RWPE1 (cell line): ENCODE results near the gene TESK2.
"Not testable (repeated sequence)": the region's sequence is repeated elsewhere in the genome, so short reads cannot be mapped to it uniquely, and the experiment has no call there.

Experiments used
- CTCF ChIA-PET: fragments of 350-600 bp; sonication (Branson Sonifier 250); formaldehyde crosslinking; extraction: SDS; loops from one replicate; lab custom pipeline; 2021; lab: Yijun Ruan, JAX
- POLR2A ChIA-PET: fragments of 400-600 bp; formaldehyde crosslinking; extraction: SDS; loops from one replicate; lab custom pipeline; 2020; ENCODE audit warnings: antibody characterized with exemption; ENCODE audit not compliant: low non-redundant PET; lab: Yijun Ruan, JAX
- DNase-seq: peaks from one replicate; pipeline ENCODE4 v3.0.0; 2012; ENCODE audit warnings: low spot score
- H3K27ac ChIP-seq: fragments of 450-650 bp; 2 replicates; pipeline ENCODE4 v1.5.1; 2017
- TF ChIP-seq, protein P1 (sequence below): fragments of 450-650 bp; conservative IDR thresholded peaks from 2 replicates; pipeline ENCODE4 v1.5.1; 2017; ENCODE audit warnings: low read depth, mild to moderate bottlenecking

The TESK2 gene

DNA sequence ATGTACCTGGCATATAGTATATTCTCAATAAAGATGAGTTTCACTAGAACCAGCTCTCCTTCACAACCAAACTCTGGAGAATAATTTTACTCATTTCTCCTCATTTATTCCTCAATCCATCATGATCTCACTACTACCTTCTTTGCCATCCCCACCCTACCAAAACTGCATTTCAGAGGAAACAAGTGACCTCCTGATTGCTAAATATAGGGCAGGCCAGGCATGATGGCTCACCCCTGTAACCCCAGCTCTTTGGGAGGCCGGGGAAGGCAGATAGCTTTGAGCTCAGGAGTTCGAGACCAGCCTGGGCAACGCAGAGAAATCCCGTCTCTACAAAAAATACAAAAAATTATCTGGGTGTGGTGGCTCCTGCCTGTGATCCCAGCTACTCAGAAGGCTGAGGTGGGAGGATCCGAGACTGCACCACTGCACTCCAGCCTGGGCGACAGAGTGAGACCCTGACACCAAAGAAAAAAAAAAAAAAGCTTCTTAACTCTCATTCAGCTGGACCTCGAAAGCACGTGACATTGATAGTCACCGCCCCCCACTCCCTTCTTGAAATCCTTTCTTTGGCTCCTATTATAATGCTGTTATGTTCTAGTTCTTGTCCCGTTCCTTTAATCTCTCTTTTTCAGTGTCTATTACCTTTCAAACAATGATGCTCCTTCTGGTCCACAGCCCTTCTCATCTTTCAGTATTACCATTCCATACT is 2.1 kb downstream of the TESK2 start:
- DNase-seq: no peak
- TF ChIP-seq, protein P1, sequence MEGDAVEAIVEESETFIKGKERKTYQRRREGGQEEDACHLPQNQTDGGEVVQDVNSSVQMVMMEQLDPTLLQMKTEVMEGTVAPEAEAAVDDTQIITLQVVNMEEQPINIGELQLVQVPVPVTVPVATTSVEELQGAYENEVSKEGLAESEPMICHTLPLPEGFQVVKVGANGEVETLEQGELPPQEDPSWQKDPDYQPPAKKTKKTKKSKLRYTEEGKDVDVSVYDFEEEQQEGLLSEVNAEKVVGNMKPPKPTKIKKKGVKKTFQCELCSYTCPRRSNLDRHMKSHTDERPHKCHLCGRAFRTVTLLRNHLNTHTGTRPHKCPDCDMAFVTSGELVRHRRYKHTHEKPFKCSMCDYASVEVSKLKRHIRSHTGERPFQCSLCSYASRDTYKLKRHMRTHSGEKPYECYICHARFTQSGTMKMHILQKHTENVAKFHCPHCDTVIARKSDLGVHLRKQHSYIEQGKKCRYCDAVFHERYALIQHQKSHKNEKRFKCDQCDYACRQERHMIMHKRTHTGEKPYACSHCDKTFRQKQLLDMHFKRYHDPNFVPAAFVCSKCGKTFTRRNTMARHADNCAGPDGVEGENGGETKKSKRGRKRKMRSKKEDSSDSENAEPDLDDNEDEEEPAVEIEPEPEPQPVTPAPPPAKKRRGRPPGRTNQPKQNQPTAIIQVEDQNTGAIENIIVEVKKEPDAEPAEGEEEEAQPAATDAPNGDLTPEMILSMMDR: no peak
- no peak overlapping the region for H3K27ac ChIP-seq
- CTCF ChIA-PET: interaction anchor here (0.6 kb wide), 1 partner anchor 128 kb away, joined by 4 read pairs; no protein-coding TSS in a partner anchor
- POLR2A ChIA-PET: no interaction called here

GRCh38 chr1:45485949-45486348 is 5.0 kb downstream of the TESK2 start:
- ChIA-PET CTCF (no interaction called here), POLR2A (no interaction called here)
- no peak overlapping the region for H3K27ac ChIP-seq
- TF ChIP-seq, protein P1: no peak
- DNase-seq: no peak

DNA sequence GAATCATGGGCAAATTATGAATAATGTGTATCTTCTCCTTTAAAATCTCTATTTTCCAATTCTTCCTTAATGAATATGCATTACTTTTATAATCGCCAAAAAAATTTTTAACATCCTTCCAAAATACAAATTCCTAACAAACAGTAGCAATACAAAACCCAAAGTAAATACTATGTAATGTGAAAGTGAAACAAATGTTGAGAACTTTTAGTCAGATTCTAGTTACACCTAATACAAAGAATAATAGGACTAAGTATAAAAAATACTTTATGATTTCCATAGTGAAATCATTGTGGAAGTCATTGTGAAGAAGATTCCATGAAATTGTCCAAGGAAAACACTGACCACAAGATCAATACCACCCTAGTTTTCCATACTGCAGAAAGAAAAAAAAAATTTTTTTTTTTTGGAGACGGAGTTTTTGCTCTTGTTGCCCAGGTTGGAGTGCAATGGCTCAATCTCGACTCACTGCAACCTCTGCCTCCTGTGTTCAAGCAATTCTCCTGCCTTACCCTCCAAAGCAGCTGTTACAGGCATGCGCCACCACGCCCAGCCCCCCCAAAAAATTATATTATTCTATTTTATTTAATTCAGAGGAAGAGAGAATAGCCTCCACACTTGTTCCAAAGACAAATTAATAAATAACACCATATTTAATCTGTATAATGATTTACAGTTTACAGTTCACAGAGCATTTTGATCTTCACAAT is 11.8 kb downstream of the TESK2 start:
- TF ChIP-seq, protein P1: no peak
- H3K27ac ChIP-seq: no peak overlapping the region
- POLR2A ChIA-PET: interaction anchor here (0.7 kb wide), 1 partner anchor 50 kb away, joined by 3 read pairs; no protein-coding TSS in a partner anchor
- CTCF ChIA-PET: no interaction called here
- DNase-seq: no peak

GRCh38 chr1:45478121-45478814 is 12.7 kb downstream of the TESK2 start:
- TF ChIP-seq, protein P1: no peak
- H3K27ac ChIP-seq: no peak overlapping the region
- no peak for DNase-seq
- CTCF ChIA-PET: no interaction called here
- POLR2A ChIA-PET: interaction anchor here (0.7 kb wide), 1 partner anchor 49 kb away, joined by 3 read pairs; no protein-coding TSS in a partner anchor

GRCh38 chr1:45477646-45478045 is 13.3 kb downstream of the TESK2 start:
- POLR2A ChIA-PET: no interaction called here
- TF ChIP-seq, protein P1: no peak
- CTCF ChIA-PET: no interaction called here

DNA sequence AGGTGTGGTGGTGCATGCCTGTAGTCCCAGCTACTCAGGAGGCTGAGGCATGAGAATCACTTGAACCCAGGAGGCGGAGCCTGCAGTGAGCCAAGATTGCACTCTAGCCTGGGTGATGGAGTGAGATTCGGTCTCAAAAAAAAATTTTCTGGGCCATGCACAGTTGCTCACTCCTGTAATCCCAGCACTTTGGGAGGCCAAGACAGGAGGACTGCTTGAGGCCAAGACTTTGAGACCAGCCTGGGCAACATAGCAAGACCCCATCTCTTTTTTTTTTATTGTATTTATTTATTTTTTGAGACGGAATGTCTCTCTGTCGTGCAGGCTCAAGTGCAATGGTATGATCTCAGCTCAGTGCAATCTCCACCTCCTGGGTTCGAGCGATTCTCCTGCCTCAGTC is 16.8 kb downstream of the TESK2 start:
- H3K27ac ChIP-seq, CTCF ChIA-PET, POLR2A ChIA-PET, DNase-seq: not testable (repeated sequence)

More at GRCh38 chr1:45477646-45478045, 13.3 kb downstream of the TESK2 start:
- no peak overlapping the region for H3K27ac ChIP-seq
- DNase-seq: no peak
